ENCODE data around the gene CCDC121.

CCDC121 gene

GRCh38 chr2:27582129-27582694 is 46.6 kb downstream of the CCDC121 start:
- DNase-seq (ENCODE audit: low read depth), result no peak

- no peak for DNase-seq (ENCODE audit: low read depth)
Measured at GRCh38 chr2:27581417-27582128, 47.2 kb downstream of the CCDC121 start.

Data from stimulated activated CD8-positive, alpha-beta memory T cell treated with anti-CD3 and anti-CD28 coated beads, Interleukin-12 subunit alpha, Interleukin-12 subunit beta, amount 100 ng/mL, for 4 hours (primary cell).